ENCODE data around the gene NR2E3. TPM values are rescaled to one million over a fixed set of nuclear protein-coding genes. Genes with fewer than 3 reads are reported as not detected.

NR2E3 gene
- total RNA-seq = 0.26 TPM in 1 of 2 replicates, not detected in the other

- TF ChIP-seq, protein P1, sequence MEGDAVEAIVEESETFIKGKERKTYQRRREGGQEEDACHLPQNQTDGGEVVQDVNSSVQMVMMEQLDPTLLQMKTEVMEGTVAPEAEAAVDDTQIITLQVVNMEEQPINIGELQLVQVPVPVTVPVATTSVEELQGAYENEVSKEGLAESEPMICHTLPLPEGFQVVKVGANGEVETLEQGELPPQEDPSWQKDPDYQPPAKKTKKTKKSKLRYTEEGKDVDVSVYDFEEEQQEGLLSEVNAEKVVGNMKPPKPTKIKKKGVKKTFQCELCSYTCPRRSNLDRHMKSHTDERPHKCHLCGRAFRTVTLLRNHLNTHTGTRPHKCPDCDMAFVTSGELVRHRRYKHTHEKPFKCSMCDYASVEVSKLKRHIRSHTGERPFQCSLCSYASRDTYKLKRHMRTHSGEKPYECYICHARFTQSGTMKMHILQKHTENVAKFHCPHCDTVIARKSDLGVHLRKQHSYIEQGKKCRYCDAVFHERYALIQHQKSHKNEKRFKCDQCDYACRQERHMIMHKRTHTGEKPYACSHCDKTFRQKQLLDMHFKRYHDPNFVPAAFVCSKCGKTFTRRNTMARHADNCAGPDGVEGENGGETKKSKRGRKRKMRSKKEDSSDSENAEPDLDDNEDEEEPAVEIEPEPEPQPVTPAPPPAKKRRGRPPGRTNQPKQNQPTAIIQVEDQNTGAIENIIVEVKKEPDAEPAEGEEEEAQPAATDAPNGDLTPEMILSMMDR (IDR thresholded peaks at IDR 0.05; ENCODE audit: insufficient read depth, low read length, severe bottlenecking) = no peak
- no peak for FAIRE-seq
- DNase-seq (ENCODE audit: low read depth) = no peak
- no peak within 1 kb of the TSS for H3K4me3 ChIP-seq (ENCODE audit: low read depth, low read length)
- no peaks in the 10 kb centered on the region for H3K36me3 ChIP-seq (ENCODE audit: control insufficient read depth, insufficient read depth, low read length)
- no peaks in the 10 kb centered on the region for H3K27me3 ChIP-seq (ENCODE audit: control insufficient read depth, insufficient read depth, low read length)
Measured at GRCh38 chr15:71810256-71811035, at the start of gene NR2E3. TSS of gene NR2E3 (plus strand) at chr15:71810554. CDS start at chr15:71810744, 190 bp downstream.

DNA sequence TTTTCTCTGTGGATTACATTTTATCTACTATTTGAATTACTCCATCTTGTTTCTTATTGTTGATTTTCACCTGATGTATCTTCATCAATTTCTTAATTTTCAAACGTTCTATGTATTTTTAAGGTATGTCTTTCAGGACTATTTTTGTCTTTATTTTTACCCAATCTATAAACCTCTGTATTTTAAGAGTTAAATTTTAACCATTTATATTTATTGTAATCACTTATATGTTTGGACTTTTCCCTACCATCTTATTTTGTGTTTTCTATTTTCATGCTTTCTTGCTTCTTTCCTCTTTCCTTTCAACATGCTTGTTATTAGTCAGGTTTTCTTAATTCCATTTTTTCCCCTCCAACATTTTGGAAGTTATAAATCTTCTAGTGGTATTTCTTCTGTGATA lies 49.5 kb upstream of the NR2E3 start:
- FAIRE-seq (no peak), DNase-seq (ENCODE audit: low read depth) (no peak)
- H3K36me3 ChIP-seq (ENCODE audit: control insufficient read depth, insufficient read depth, low read length) = no peaks in the 10 kb centered on the region
- no peaks in the 10 kb centered on the region for H3K27me3 ChIP-seq (ENCODE audit: control insufficient read depth, insufficient read depth, low read length)
- H3K4me3 ChIP-seq (ENCODE audit: low read depth, low read length) = no peak overlapping the region
- TF ChIP-seq, protein P1 (IDR thresholded peaks at IDR 0.05; ENCODE audit: insufficient read depth, low read length, severe bottlenecking) = no peak

DNA sequence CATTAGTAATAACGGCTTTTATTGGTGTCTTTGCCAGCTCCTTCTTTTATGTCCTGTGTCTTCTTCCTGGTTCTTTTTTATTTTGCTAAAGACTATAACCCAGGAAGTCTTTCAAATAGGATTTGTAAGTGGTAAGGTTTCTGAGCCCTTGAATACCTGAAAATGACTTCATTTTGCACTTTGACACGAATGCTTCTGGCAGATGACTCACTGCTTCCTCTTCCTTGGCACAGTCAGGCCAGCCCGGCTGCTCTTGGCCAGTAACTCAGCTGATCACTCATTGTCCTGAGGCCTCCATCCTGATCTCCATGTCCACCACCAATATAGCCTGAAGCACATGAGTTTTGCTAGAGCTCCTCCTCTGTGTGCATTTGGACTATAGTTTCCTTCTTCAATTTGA lies 48.7 kb upstream of the NR2E3 start:
- DNase-seq (ENCODE audit: low read depth) (peak; percentile 92), FAIRE-seq (no peak)
- H3K36me3 ChIP-seq (ENCODE audit: control insufficient read depth, insufficient read depth, low read length) = no peaks in the 10 kb centered on the region
- TF ChIP-seq, protein P1 (IDR thresholded peaks at IDR 0.05; ENCODE audit: insufficient read depth, low read length, severe bottlenecking) = no peak
- no peak overlapping the region for H3K4me3 ChIP-seq (ENCODE audit: low read depth, low read length)
- no peaks in the 10 kb centered on the region for H3K27me3 ChIP-seq (ENCODE audit: control insufficient read depth, insufficient read depth, low read length)

DNA sequence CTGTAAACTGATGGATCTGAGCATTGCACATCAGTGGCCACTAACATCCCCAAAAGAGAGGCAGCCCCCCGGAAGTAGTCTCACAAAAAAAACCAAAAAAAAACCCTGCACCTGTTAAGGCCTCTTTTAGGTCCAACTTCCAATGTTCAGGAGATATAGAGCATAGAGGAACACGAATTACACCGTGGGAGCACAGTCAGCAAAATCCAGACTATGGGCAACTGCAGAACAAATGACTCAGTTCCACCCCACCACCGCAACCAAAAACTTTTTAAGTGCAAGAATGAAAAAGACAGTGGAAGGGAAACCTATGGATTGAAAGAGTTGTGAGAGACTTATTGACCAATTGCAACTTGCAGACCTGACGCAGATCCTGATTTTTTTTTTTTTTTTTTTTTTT lies 42.2 kb upstream of the NR2E3 start:
- no peak for FAIRE-seq
- DNase-seq (ENCODE audit: low read depth) = no peak
- no peak overlapping the region for H3K4me3 ChIP-seq (ENCODE audit: low read depth, low read length)
- no peaks in the 10 kb centered on the region for H3K36me3 ChIP-seq (ENCODE audit: control insufficient read depth, insufficient read depth, low read length)
- H3K27me3 ChIP-seq (ENCODE audit: control insufficient read depth, insufficient read depth, low read length) = no peaks in the 10 kb centered on the region
- TF ChIP-seq, protein P1 (IDR thresholded peaks at IDR 0.05; ENCODE audit: insufficient read depth, low read length, severe bottlenecking) = no peak

DNA sequence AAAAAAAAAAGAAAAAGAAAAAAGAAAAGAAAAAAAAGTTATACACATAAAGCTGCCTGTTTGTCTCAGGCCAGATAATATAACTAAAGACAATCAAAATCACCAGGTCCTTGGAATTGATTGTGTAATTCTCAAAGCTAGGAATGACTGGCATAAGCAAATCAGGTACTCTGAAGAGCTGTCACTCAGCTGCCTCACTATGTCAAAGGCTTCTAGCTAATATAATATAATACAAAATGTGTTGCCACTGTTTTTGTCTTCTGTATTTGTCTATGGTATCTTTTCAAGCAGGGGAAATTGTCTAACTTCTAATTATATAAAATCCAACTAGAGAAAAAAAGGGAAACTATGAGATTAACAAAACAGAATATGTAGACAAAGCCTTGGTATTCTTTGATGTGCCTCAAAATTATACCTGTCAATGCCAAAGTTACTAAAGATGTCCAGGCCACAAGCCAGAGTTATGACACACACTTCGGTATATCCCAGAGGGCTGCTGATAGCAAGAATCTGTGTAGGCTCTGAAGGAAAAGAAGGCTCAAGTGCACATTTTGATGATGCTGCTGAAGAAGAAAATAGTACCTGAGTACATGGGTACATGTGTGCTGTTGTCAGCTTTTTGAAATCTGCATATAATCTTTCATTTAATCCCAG lies 37.0 kb upstream of the NR2E3 start:
- H3K36me3 ChIP-seq (ENCODE audit: control insufficient read depth, insufficient read depth, low read length) = no peaks in the 10 kb centered on the region
- DNase-seq (ENCODE audit: low read depth) = no peak
- no peak overlapping the region for H3K4me3 ChIP-seq (ENCODE audit: low read depth, low read length)
- TF ChIP-seq, protein P1 (IDR thresholded peaks at IDR 0.05; ENCODE audit: insufficient read depth, low read length, severe bottlenecking) = no peak
- FAIRE-seq = no peak
- no peaks in the 10 kb centered on the region for H3K27me3 ChIP-seq (ENCODE audit: control insufficient read depth, insufficient read depth, low read length)

Measured in bronchial epithelial cell (primary cell).